ENCODE data around the gene NIPBL.

Gene NIPBL

GRCh38 chr5:37112383-37112991 lies 235.9 kb downstream of the NIPBL start:
- no peaks in the 10 kb centered on the region for H3F3A ChIP-seq (ENCODE audit: insufficient read depth)
- H3K79me2 ChIP-seq (ENCODE audit: insufficient read depth, low read length), result no peaks in the 10 kb centered on the region
- H3K27ac ChIP-seq (ENCODE audit: low read depth, low read length), result no peak overlapping the region
- H3K9me3 ChIP-seq (ENCODE audit: insufficient read depth, low read length), result no peaks in the 10 kb centered on the region
- H3K27me3 ChIP-seq (ENCODE audit: low read length), result no peaks in the 10 kb centered on the region
- no peak overlapping the region for H2AFZ ChIP-seq (ENCODE audit: low read depth, low read length, severe bottlenecking)
- no peak overlapping the region for H3K9ac ChIP-seq (ENCODE audit: low read length)
- no peaks in the 10 kb centered on the region for H4K20me1 ChIP-seq (ENCODE audit: low read depth, low read length)
- no peak overlapping the region for H3K4me3 ChIP-seq (ENCODE audit: insufficient read depth, low read length, poor library complexity, severe bottlenecking)
- H3K4me2 ChIP-seq (ENCODE audit: low read depth, low read length, poor library complexity, severe bottlenecking), result no peak overlapping the region
- no peak for TF ChIP-seq CTCF (IDR thresholded peaks at IDR 0.05; ENCODE audit: insufficient read depth, low read length, poor library complexity, severe bottlenecking)
- no peak for TF ChIP-seq EZH2phosphoT487 (conservative IDR thresholded peaks at IDR 0.05; ENCODE audit: low read length)
- H3K9me2 ChIP-seq (replicated peaks; ENCODE audit: insufficient read depth, low read length), result no peaks in the 10 kb centered on the region
- H3K36me3 ChIP-seq (ENCODE audit: low read length), result no peaks in the 10 kb centered on the region

Measured in SU-DHL-6 (cell line).